HG03103 (cell line): ENCODE results near the gene LRRN3.

Experiments used
- ATAC-seq: cut with Tn5 transposase; IDR thresholded peaks from one replicate; pipeline ENCODE4 v1.9.1; 2021; ENCODE audit warnings: low read depth; ENCODE audit not compliant: unreplicated experiment

LRRN3 gene

GRCh38 chr7:111076205-111076604 lies 14.7 kb upstream of the LRRN3 start:
- ATAC-seq: no peak

- no peak for ATAC-seq
Observed at GRCh38 chr7:111077001-111077400, 13.9 kb upstream of the LRRN3 start.

- ATAC-seq: peak; percentile 19
Observed at GRCh38 chr7:111080495-111081105, 10.3 kb upstream of the LRRN3 start.

GRCh38 chr7:111081546-111082267 lies 9.2 kb upstream of the LRRN3 start:
- no peak for ATAC-seq

- ATAC-seq: no peak
Observed at GRCh38 chr7:111082351-111082750, 8.6 kb upstream of the LRRN3 start.

GRCh38 chr7:111083413-111083812 lies 7.5 kb upstream of the LRRN3 start:
- peak; percentile 98 for ATAC-seq

GRCh38 chr7:111085356-111085755 lies 5.6 kb upstream of the LRRN3 start:
- ATAC-seq: no peak

GRCh38 chr7:111086532-111086931 lies 4.4 kb upstream of the LRRN3 start:
- no peak for ATAC-seq

- no peak for ATAC-seq
Observed at GRCh38 chr7:111088328-111088727, 2.6 kb upstream of the LRRN3 start.

GRCh38 chr7:111089822-111090426 lies 1.0 kb upstream of the LRRN3 start:
- ATAC-seq: peak; percentile 48

GRCh38 chr7:111091593-111092358 lies 849 bp downstream of the LRRN3 start:
- no peak for ATAC-seq

- peak; percentile 40 for ATAC-seq
Observed at GRCh38 chr7:111092406-111093236, 1.7 kb downstream of the LRRN3 start.

- no peak for ATAC-seq
Observed at GRCh38 chr7:111093496-111093895, 2.6 kb downstream of the LRRN3 start.

GRCh38 chr7:111094419-111094818 lies 3.5 kb downstream of the LRRN3 start:
- no peak for ATAC-seq

- ATAC-seq: no peak
Observed at GRCh38 chr7:111096997-111097396, 6.1 kb downstream of the LRRN3 start.

- no peak for ATAC-seq
Observed at GRCh38 chr7:111098011-111098925, 7.3 kb downstream of the LRRN3 start.

- ATAC-seq: no peak
Observed at GRCh38 chr7:111098926-111099250, 8.0 kb downstream of the LRRN3 start.

GRCh38 chr7:111101856-111102646 lies 11.1 kb downstream of the LRRN3 start:
- no peak for ATAC-seq

- ATAC-seq: no peak
Observed at GRCh38 chr7:111103136-111103535, 12.2 kb downstream of the LRRN3 start.
